Measurements from ENCODE around the gene IFT81. TPM values are rescaled to one million over a fixed set of nuclear protein-coding genes. Genes with fewer than 3 reads are reported as not detected.

The IFT81 gene
- total and polyA plus RNA-seq, 2 of the 13 experiments (the other 11 are each of a cell fraction or from before 2014, with no cell fraction given) = 4.2 to 13.0 TPM

GRCh38 chr12:110247340-110248095, 123.4 kb downstream of the IFT81 start (continued):
- TF ChIP-seq ZNF441 (CRISPR knock-in tag; IDR thresholded peaks at IDR 0.05; ENCODE audit: borderline replicate concordance) (0 out of 2 replicates have a peak, but pooled peaks have one; percentile 66), BRCA1 (CRISPR knock-in tag; IDR thresholded peaks at IDR 0.05) (0 out of 2 replicates have a peak, but pooled peaks have one; percentile 76), SETDB1 (CRISPR knock-in tag; IDR thresholded peaks at IDR 0.05; ENCODE audit: borderline replicate concordance) (no peak), MXD3 (CRISPR knock-in tag; IDR thresholded peaks at IDR 0.05) (no peak), PTBP1 (IDR thresholded peaks at IDR 0.05; ENCODE audit: low read depth, low read length, poor library complexity, severe bottlenecking) (no peak), KMT2B (CRISPR knock-in tag; IDR thresholded peaks at IDR 0.05) (0 out of 2 replicates have a peak, but pooled peaks have one; percentile 33), CSRNP1 (CRISPR knock-in tag; IDR thresholded peaks at IDR 0.05) (no peak), HINFP (CRISPR knock-in tag; IDR thresholded peaks at IDR 0.05; ENCODE audit: low read depth) (no peak), ZSCAN5A (CRISPR knock-in tag; IDR thresholded peaks at IDR 0.05; ENCODE audit: borderline replicate concordance) (peak; percentile 60; the same call in 1 of the 2 replicates), ZNF75D (CRISPR knock-in tag; IDR thresholded peaks at IDR 0.05; ENCODE audit: borderline replicate concordance) (no peak), SPEN (CRISPR knock-in tag; IDR thresholded peaks at IDR 0.05; ENCODE audit: low read depth) (peak; percentile 60; the same call in 1 of the 2 replicates), FOXM1 (CRISPR knock-in tag; IDR thresholded peaks at IDR 0.05) (no peak), HMGXB3 (CRISPR knock-in tag; IDR thresholded peaks at IDR 0.05; ENCODE audit: borderline replicate concordance) (0 out of 2 replicates have a peak, but pooled peaks have one; percentile 42), XBP1 (CRISPR knock-in tag; IDR thresholded peaks at IDR 0.05) (no peak), ZNF260 (CRISPR knock-in tag; IDR thresholded peaks at IDR 0.05; ENCODE audit: borderline replicate concordance, low read depth) (no peak), SP5 (CRISPR knock-in tag; IDR thresholded peaks at IDR 0.05; ENCODE audit: borderline replicate concordance, low read depth) (no peak), GPBP1L1 (CRISPR knock-in tag; IDR thresholded peaks at IDR 0.05) (no peak)

Measured in HepG2 (cell line).